Liver (tissue), 9 donors: Measurements from ENCODE around the gene MAP2K4. TPM values are rescaled to one million over a fixed set of nuclear protein-coding genes. Genes with fewer than 3 reads are reported as not detected.

Source experiments
- DNase-seq: peaks from one replicate; pipeline ENCODE4 v3.0.0-alpha.2; 2017; ENCODE audit warnings: low spot score
- H3K27ac ChIP-seq, 2 donors: one replicate each; pipeline ENCODE4 v1.7.0; 2013; ENCODE audit warnings: inconsistent platforms in 2 of 2, low read length in 2 of 2, control low read depth in 1 of 2, low read depth in 1 of 2, mild to moderate bottlenecking in 1 of 2
- H3K27me3 ChIP-seq, 4 donors: one replicate each; pipeline versions ENCODE4 v1.6.1 to v1.7.0; 2013; ENCODE audit warnings: low read length in 3 of 4, inconsistent platforms in 1 of 4, mild to moderate bottlenecking in 1 of 4, moderate library complexity in 1 of 4; ENCODE audit not compliant: control insufficient read depth in 4 of 4, insufficient read depth in 4 of 4
- H3K36me3 ChIP-seq, 4 donors: one replicate each; pipeline versions ENCODE4 v1.6.1 to v1.7.0; 2013; ENCODE audit warnings: low read length in 3 of 4, mild to moderate bottlenecking in 3 of 4, low read depth in 1 of 4, moderate library complexity in 1 of 4; ENCODE audit not compliant: control insufficient read depth in 4 of 4, insufficient read depth in 3 of 4
- H3K4me1 ChIP-seq, 4 donors: one replicate each; pipeline versions ENCODE4 v1.6.1 to v1.7.0; 2013; ENCODE audit warnings: low read length in 3 of 4, mild to moderate bottlenecking in 3 of 4, moderate library complexity in 1 of 4; ENCODE audit not compliant: control insufficient read depth in 4 of 4, insufficient read depth in 4 of 4
- H3K4me3 ChIP-seq, 3 donors: one replicate each; pipeline versions ENCODE4 v1.6.1 to v1.7.0; 2013; ENCODE audit warnings: low read length in 3 of 3, control low read depth in 1 of 3, low read depth in 1 of 3, mild to moderate bottlenecking in 1 of 3
- H3K9ac ChIP-seq, 2 donors: one replicate each; pipeline ENCODE4 v1.7.0; 2013; ENCODE audit warnings: low read length in 2 of 2, mild to moderate bottlenecking in 2 of 2, moderate library complexity in 2 of 2, control low read depth in 1 of 2, low read depth in 1 of 2
- H3K9me3 ChIP-seq, 4 donors: one replicate each; pipeline versions ENCODE4 v1.6.1 to v1.7.0; 2013; ENCODE audit warnings: low read length in 3 of 4; ENCODE audit not compliant: control insufficient read depth in 4 of 4
- CTCF ChIP-seq: fragments of 150-350 bp; IDR thresholded peaks from 2 replicates; pipeline ENCODE4 v1.5.1; 2017; ENCODE audit warnings: improper control_type of control experiment, low read depth, low read length; ENCODE audit not compliant: missing input control
- EGR1 ChIP-seq, 2 donors: IDR thresholded peaks; 2 replicates each; pipeline ENCODE4 v1.6.1; 2016 to 2018; ENCODE audit warnings: antibody characterized with exemption in 2 of 2, low read depth in 2 of 2
- GABPA ChIP-seq, 2 donors: IDR thresholded peaks in 1 of 2; conservative IDR thresholded peaks in 1 of 2; 2 replicates each; pipeline ENCODE4 v1.6.1; 2016; ENCODE audit warnings: antibody characterized with exemption in 2 of 2, mild to moderate bottlenecking in 1 of 2, moderate library complexity in 1 of 2
- HNF4G ChIP-seq: IDR thresholded peaks from 2 replicates; pipeline ENCODE4 v1.6.1; 2016; ENCODE audit warnings: antibody characterized with exemption
- MAX ChIP-seq: IDR thresholded peaks from 2 replicates; pipeline ENCODE4 v1.6.1; 2016; ENCODE audit warnings: antibody characterized with exemption
- RAD21 ChIP-seq, 2 donors: IDR thresholded peaks; 2 replicates each; pipeline ENCODE4 v1.6.1; 2016; ENCODE audit warnings: antibody characterized with exemption in 2 of 2, mild to moderate bottlenecking in 2 of 2
- REST ChIP-seq: IDR thresholded peaks from 2 replicates; pipeline ENCODE4 v1.6.1; 2016; ENCODE audit warnings: antibody characterized with exemption, mild to moderate bottlenecking
- RXRA ChIP-seq, 2 donors: IDR thresholded peaks; 2 replicates each; pipeline ENCODE4 v1.6.1; 2017 to 2018; ENCODE audit warnings: antibody characterized with exemption in 2 of 2, mild to moderate bottlenecking in 1 of 2
- TAF1 ChIP-seq: conservative IDR thresholded peaks from 2 replicates; pipeline ENCODE4 v1.6.1; 2016; ENCODE audit warnings: antibody characterized with exemption, mild to moderate bottlenecking
- YY1 ChIP-seq: IDR thresholded peaks from 2 replicates; pipeline ENCODE4 v1.6.1; 2016; ENCODE audit warnings: antibody characterized with exemption, mild to moderate bottlenecking
- ZBTB33 ChIP-seq: IDR thresholded peaks from 2 replicates; pipeline ENCODE4 v1.6.1; 2016; ENCODE audit warnings: antibody characterized with exemption
- WGBS: extraction: QIAGEN DNeasy Blood & Tissue Kit; methylation state at CpG from one replicate; pipeline ENCODE4 v1.1.7; 2013; 5-methylcytosine and 5-hydroxymethylcytosine counted together
- polyA plus RNA-seq, 2 donors: library from polyadenylated mRNA; stranded (reverse) in 1 of 2; unstranded in 1 of 2; fragments of 200-250 nt in 1 of 2; fragments of >200 nt in 1 of 2; fragmentation: Nextera tagmentation in 1 of 2; extraction: Ambion mirVana in 1 of 2; gene quantifications; one replicate each; pipeline versions ENCODE4 v1.2.1 to v1.2.3, GENCODE V29; 2013 to 2015
- total RNA-seq, 2 donors: library from RNA; depleted of rRNA; stranded (reverse); fragments of >200 nt; gene quantifications; one replicate each; pipeline ENCODE4 v1.2.3, GENCODE V29; 2014
- TF ChIP-seq, protein P1 (sequence below): IDR thresholded peaks from 2 replicates; pipeline ENCODE4 v1.6.1; 2016; ENCODE audit warnings: antibody characterized with exemption
- donor health status: healthy.
- donor health status: healthy.
- donor health status: healthy.
- donor health status: healthy.
- donor health status: healthy.

MAP2K4 gene
- total and polyA plus RNA-seq, 4 donors, result 9.2 to 23.8 (median 14.7) TPM

- H3K36me3 ChIP-seq, result peaks cover 0 to 38% (median 19%) of the 10 kb centered on the region in 4 donors
- DNase-seq, result no peak
- WGBS, result 95% methylated on average over 6 of the region's 6 CpGs
- peaks cover 0 to 4% (median 0%) of the 10 kb centered on the region in 4 donors for H3K9me3 ChIP-seq
- H3K4me1 ChIP-seq, result no peaks in the 10 kb centered on the region
- TF ChIP-seq CTCF (no peak), TAF1 (no peak), GABPA (IDR thresholded peaks at IDR 0.05 in 1 of 2, conservative IDR thresholded peaks at IDR 0.05 in 1 of 2) (no peak), ZBTB33 (no peak), REST (no peak), RAD21 (IDR thresholded peaks at IDR 0.05) (no peak), RXRA (IDR thresholded peaks at IDR 0.05) (no peak), YY1 (no peak)
- TF ChIP-seq, protein P1, sequence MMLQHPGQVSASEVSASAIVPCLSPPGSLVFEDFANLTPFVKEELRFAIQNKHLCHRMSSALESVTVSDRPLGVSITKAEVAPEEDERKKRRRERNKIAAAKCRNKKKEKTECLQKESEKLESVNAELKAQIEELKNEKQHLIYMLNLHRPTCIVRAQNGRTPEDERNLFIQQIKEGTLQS, result no peak
- no peaks in the 10 kb centered on the region for H3K27me3 ChIP-seq
- H3K4me3 ChIP-seq, result no peak overlapping the region
- H3K9ac ChIP-seq, result no peak overlapping the region
- no peak overlapping the region for H3K27ac ChIP-seq
Observed at GRCh38 chr17:12133183-12133582, 112.5 kb downstream of the MAP2K4 start.

DNA sequence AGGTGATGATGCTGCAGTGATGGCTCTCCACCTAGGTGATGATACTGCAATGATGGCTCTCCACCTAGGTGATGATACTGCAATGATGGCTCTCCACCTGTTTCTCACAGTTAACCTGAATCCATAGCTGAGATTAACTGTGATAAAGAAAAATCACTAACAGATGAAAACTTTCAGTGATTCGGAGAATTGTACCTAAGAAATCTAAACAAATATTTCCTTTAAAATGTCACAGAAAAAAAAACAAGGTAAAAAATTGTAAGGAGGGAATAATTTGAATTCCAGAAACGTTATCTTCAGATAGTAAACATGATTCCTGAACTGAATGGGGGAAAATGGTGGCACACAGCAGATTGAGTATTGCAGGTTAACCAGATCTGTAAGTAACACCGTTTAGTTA is 113.4 kb downstream of the MAP2K4 start:
- DNase-seq, result no peak
- WGBS, result 77% methylated on average over 3 of the region's 3 CpGs
- peaks cover 0 to 4% (median 0%) of the 10 kb centered on the region in 4 donors for H3K9me3 ChIP-seq
- H3K4me1 ChIP-seq, result no peaks in the 10 kb centered on the region
- H3K27ac ChIP-seq, result no peak overlapping the region
- H3K4me3 ChIP-seq, result no peak overlapping the region
- no peak overlapping the region for H3K9ac ChIP-seq
- no peak for TF ChIP-seq EGR1 (IDR thresholded peaks at IDR 0.05; ENCODE audit: low read depth in 2 of 2)
- TF ChIP-seq ZBTB33, result no peak
- TF ChIP-seq HNF4G, result no peak
- TF ChIP-seq MAX, result no peak
- TF ChIP-seq YY1, result no peak
- H3K36me3 ChIP-seq, result peaks cover 0 to 31% (median 14%) of the 10 kb centered on the region in 4 donors
- H3K27me3 ChIP-seq, result no peaks in the 10 kb centered on the region
